Activated CD4-positive, alpha-beta T cell treated with anti-CD3 and anti-CD28 coated beads, Interleukin-2, amount 50 U/mL, for 24 hours (primary cell): Measurements from ENCODE around the gene FUZ.
"Not testable (repeated sequence)": the region's sequence is repeated elsewhere in the genome, so short reads cannot be mapped to it uniquely, and the experiment has no call there.

ENCODE experiments used
- DNase-seq, 2 donors: peaks; one replicate each; pipeline ENCODE4 v3.0.0-alpha.2; 2020; ENCODE audit warnings: low read depth in 1 of 2, low spot score in 1 of 2

Gene FUZ

DNA sequence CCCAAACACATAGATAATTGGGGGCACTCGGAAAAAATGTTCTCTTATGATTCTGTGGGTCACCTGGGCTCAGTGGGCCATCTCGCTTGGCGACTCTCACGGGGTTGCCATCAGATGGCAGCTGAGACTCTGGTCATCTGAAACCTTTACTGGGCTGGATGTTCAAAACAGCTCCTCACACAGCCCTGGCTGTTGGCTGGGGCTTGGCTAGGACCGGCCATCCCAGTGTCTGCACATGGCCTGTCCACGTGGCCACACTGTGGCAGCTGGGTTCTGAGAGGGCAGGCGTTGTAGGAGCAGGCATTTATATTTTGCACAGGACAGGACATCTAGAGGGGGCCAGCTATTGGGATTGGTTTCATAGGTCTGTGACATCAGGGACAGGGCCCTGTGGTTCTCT, 20.5 kb upstream of the FUZ start:
- no peak for DNase-seq

DNA sequence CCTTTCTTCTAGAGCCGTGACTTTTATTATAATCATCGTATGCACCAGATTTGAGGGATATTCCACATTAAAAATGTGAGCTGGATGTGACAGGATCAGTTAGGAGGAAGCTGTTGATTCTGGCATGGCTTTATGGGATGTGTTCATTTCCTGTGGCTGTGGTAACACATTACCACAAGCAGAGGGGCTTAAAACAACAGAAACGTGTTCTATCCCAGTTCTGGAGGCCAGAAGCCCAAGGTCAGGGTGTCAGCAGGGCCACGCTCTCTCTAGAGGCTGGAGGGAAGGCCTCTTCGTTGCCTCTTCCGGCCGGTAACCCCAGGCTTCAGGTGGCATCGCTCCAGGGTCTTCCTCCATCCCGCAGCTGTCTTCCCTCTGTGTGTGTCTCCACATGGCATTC, 19.5 kb upstream of the FUZ start:
- DNase-seq, result no peak

DNA sequence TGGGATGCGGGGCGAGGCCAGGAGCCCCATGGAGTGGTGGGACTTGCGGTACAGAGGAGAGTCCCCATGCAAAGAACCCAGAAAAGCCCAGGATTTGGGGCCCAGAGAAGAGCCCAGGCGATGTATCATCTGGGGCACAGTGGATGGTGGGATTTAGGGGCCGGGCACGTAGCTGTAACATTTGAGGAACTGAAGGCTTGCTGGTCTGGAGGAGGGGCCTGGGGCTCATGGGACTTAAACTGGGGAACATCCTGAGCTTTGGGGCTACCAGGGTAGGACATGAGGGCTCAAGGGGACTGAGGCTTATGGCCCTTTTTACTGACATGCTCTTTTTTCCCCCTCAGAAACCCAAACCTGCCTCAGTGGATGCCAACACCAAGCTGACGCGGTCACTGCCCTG, 18.5 kb upstream of the FUZ start:
- no peak for DNase-seq

DNA sequence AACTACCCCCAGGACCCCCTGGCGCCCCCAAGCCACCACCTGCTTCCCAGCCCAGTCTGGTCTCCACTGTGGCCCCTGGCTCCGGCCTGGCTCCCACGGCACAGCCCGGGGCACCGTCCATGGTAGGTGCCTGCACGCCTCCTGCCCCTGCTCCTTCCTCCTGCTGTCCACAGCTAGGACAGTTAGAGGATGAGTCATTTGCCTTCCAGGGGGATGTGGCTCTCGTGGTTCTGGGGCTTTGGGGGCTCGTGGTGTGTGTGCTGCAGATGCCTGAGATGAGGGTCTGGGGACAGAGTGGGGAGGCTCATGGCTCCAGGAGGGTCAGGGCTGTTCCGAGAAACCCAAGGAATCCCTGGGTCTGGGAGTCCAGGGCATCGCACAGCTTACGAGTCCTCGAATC, 17.7 kb upstream of the FUZ start:
- DNase-seq, result no peak

DNA sequence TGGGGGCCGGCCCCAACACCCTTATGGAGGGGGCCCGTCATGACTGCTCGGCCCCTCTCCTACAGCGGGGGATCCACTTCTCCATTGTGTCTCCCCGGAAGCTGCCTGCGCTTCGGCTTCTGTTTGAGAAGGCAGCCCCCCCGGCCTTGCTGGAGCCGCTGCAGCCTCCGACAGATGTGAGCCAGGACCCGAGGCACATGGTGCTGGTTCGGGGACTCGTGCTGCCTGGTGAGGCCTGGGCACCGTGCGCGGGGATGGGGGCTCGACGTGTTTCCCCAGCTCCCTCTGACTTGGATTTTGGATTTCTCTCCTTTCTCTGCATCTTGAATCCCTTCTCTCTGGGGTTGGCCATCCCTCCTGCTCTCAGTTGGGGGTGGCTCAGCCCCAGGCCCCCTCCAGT, 16.6 kb upstream of the FUZ start:
- DNase-seq, result no peak

DNA sequence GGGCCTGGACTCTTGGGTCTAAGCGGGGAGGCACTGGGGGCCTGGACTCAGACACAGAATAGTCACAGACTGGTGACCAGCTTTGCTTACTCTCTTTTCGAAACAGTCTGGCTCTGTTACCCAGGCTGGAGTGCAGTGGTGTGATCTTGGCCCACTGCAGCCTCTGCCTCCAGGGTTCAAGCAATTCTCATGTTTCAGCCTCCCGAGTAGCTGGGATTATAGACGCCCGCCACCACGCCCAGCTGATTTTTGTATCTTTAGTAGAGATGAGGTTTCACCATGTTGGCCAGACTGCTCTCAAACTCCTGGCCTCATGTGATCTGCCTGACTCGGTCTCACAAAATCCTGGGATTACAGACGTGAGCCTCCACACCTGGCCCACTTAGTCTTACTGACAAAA, 16.1 kb upstream of the FUZ start:
- DNase-seq, result no peak

DNA sequence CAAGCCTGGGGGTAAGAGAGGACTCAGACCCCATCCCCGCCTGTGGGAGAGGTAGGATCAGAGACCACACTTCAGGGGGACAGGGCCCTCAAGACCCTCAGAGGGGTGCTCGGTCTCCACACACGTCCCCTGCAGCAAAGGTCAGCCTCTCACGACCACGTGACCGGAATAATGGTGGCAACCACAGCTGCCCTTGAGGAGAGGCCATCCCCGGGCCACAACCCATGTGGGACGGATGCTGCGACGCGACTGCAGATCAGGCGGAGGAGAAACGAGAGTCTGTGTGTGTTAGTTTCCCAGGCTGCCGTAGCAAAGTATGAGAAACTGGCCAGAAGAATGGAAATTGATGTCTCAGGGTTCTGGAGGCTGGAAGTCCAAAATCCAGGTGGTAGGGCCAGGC, 13.9 kb upstream of the FUZ start:
- DNase-seq, result no peak

DNA sequence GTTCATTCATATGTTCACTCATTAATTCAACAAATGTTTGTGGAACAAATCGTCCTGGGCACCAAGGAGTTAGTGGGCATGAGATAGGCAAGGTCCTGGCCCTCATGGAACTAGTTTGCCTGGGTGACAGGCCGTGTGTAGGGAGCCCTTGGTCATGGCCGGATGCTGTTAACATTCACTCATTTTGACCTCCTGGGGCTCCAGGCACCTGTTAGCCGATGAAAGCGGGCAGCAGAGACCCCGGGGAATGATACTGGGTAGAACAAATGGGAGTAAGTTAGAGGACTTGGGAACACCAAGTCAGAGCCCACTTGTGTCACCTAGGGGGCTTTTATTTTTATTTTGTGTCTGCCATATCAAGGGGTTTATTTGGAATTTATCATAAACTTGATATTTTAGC, 11.6 kb upstream of the FUZ start:
- no peak for DNase-seq

DNA sequence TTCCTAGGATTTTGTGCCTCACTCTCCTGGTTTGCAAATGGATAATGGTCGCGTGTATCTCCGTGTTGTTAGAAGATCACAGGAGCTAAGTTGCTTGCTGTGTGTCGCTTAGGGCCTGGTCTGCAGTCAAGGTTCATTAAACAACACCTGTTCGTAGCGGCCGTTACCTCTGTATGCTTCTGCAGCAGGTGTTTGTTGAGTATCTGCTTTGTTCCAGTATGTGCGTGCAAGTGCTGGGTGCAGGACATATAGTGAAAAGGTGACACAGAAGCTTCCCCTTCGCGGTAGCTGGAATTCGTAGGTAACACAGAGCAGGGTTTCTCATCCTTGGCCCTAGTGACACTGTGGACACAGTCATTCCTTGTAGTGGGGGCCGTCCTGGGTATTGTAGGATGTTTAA, 10.4 kb upstream of the FUZ start:
- no peak for DNase-seq

DNA sequence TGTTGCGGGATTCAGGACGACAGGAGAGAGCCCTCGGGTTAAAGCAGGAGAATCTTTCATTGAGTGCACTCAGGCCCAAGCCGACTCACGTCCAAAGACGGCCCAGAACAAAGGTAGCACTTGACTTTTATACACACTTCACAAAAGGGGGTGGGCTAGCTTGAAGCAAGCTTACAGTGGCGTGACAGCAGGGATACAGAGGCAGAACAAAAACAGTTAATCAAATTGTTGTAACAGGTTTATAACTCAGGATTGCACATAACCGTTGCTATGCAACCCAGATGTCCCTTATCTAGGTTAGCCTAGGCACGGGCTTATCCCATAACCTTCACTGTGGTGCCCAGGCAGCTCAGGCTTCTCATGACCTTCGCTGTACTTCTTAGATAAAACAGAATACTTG, 7.0 kb upstream of the FUZ start:
- DNase-seq, result no peak

DNA sequence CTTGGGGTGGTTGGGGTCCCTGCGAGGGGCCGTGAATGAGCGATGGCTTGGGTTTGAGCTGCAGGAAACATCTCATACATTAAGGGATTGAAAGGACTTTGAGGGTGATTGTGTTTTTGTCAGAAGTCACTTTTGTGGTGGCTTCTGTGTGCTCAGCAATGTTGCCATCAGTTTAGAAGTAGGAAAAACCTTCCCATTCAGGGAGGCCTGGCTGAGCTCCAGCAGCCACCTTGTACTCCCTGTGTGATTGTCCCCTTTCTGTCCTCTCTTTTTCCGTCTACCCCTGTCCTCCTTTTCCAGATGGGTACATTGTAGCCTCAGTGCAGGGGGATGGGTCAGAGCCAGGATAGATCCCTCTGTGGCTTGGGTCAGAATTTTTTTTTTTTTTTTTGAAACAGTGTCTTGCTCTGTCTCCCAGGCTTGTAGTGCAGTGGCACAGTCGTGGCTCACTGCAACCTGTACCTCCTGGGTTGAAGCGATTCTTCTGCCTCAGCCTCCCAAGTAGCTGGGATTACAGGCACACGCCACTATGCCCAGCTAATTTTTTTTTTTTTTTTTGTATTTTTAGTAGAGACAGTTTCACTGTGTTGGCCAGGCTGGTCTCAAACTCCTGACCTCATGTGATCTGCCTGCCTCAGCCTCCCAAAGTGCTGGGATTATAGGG, 6.5 kb upstream of the FUZ start:
- DNase-seq, result not testable (repeated sequence)

DNA sequence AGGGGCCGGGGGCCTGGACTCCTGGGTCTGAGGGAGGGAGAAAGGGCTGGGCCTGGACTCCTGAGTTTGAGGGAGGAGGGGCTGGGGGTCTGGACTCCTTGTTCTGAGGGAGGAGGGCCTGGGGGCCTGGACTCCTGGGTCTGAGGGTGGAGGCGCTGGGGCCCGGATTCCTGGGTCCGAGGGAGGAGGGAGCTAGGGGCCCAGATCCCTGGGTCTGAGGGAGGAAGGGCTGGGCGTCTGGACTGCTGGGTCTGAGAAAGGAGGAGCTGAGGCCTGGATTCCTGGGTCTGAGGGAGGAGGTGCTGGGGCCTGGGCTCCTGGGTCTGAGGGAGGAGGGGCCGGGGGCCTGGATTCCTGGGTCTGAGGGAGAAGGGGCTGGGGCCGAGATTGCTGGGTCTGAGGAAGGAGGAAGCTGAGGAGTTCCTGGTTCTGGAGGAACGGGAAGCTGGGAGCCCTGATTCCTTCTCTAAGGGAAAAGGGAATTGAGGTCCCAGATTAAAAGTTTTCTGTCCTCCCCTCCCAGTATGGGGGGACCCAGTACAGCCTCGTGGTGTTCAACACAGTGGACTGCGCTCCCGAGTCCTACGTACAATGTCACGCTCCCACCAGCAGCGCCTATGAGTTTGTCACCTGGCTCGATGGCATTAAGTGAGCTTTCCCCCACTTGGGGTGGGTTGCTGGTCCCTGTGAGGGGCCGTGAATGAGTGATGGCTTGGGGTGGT, 5.7 kb upstream of the FUZ start:
- no peak for DNase-seq

DNA sequence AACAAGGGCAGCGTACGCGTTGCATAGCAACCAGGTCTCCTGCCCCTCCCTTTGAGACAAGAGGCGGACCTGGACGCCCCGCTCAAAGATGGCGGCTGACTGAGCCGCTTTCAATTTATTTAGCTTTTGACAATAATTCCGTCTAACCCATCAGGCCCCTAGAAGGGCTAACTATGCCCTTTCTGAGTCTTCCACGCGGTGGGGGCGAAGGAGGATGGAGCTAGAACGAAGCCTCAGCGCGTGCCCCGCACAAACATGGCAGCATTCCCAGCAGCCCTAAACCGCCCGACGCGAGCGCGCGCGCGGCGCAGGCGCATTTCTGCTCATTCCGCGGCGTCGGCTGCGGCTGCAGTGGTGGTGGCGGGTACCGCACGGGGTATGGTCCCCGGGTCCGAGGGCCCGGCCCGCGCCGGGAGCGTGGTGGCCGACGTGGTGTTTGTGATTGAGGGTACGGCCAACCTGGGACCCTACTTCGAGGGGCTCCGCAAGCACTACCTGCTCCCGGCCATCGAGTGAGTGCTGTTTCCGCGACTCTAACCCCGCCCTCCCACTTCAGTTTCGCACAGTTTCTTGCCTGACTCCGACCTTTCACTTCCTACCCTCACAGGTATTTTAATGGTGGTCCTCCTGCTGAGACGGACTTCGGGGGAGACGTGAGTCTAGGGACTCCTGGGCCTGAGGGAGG, 5.0 kb upstream of the FUZ start, which contains the start of gene MED25:
Gene MED25 (plus strand): TSS at position 326 of the 685 bp plus-strand sequence. CDS start 53 bp downstream, at position 379.
- peak; percentile 71 to 81 for DNase-seq

DNA sequence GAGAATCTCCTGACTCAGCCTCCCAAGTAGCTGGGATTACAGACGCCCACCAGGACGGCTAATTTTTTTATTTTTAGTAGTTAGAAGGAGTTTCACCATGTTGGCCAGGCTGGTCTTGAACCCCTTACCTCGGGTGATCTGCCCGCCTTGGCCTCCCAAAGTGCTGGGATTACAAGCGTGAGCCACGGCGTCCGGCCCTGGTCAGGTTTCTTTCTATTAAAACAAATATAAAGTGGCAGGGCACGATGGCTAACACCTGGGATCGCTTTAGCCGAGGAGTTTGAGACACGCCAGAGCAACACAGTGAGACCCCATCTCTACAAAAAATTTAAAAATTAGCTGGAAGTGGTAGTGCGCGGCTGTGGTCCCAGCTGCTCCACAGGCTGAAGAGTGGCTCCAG, 3.5 kb upstream of the FUZ start:
- no peak for DNase-seq

DNA sequence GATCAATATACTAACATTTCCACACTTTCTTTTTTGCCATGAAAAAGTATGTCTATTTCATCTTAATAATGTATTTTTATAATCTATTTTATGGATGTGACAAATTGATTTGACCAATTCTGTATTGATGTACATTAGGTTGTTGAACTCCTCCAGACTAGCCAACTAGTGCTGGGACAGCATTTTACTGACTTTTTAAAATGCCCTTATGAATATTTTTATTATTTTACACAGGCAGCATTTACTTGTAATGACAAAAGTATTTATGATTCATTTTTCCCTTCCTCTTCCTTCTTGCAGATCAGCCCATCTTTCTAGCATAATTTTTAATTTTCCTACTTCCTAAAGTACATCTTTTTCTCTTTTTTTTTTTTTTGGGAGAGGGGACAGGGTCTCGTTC, 918 bp upstream of the FUZ start:
- DNase-seq, result no peak

DNA sequence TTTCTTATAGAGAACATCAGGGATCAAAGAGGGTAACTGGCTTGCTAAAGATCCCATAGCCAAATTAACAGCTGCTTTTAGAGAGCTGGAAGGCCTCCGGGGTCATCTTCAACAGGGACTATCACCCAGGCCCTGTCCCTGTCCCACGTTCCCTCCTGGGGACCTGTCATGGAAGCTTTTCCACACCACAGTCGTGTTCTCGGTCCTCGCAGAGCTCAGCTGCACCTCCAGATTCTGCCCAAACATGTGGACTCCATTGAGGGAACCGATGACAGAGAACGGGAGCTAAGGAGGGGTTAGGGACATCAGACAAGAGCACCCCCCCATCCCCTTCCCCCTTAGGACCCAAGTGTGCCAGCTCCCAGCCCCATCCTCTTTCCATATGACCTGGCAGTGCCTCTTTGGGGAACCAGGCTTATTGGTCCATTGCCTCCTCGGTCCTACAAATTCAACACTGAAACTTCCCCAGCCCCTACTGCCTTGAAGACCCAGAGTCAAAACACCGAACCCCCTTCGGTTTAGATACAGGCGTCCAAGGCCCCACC, 568 bp downstream of the FUZ start:
- DNase-seq, result no peak

DNA sequence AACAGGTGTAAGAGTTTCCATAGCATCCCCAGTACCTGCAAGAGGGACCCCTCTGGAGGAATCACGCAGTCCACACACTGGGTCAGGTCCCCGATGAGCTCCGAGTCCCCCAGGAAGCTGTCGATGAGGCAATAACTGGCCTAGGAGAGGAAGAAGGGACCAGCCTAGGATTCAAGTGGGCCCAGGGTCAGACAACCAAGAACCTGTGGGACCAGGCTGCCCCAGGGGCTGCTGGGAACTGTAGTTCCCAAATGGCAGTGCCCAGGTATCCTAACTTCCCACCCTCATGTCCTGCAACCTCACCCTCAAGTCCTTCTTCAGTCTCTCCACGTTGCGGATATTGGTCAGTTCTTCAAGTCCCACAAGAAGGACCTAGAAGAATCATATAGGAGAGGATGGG, 1.8 kb downstream of the FUZ start:
- DNase-seq, result no peak

DNA sequence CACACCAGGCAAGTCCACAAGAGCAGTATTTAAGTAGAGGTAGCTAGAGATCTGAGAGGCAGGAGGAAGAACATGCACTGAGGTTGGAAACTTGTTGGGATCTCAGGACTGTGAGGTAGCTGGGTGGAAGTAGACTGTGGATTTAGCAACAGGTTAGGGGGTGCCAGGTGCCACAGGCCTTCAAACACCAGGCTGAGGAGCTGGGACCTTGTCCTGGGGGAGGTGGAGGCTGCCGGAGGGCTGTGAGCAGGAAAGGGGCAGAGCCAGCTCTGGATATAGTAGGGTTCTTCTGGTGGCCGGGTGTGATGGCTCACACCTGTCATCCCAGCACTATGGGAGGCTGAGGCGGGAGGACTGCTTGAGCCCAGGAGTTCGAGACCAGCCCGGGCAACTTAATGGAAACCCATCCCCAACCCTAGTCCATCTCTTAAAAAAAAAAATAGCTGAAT, 3.1 kb downstream of the FUZ start:
- DNase-seq, result no peak

DNA sequence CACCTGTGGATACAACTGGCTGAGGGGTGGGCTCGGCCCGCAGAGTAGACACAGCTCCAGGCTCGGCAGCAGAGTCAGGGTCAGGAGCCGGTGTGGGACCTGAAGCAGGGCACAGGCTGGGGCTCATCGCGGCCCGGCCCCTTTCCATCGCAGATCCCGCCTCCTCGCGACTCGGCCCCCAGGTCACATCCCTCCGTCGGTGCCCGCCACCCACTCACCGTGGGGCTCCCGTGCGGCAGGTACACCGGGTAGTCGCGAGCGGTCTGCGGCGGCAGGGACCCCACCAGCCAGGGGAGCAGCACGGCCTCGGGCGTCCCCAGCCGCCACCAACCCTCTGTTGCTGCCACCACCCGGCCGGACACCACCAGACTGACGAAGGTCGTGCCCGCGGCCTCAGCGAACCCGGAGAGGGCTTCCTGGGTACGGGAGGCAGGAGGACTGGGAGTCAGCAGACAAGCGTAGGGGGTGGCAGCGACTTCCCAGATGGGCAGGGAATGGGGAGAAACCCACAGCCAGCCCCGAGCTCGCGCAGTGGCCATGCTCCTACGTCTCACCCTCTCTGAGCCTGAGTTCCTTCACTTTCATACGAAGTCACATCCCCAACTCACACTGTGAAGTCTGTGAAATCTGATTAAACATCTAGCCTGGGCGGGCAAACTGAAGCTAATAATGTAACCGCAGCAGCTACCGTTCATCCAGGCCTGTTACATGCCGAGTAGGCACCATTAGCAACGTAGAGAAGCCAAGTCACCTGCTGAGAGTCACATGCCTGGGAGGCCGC, 3.7 kb downstream of the FUZ start:
- DNase-seq, result peak; percentile 16 to 24

DNA sequence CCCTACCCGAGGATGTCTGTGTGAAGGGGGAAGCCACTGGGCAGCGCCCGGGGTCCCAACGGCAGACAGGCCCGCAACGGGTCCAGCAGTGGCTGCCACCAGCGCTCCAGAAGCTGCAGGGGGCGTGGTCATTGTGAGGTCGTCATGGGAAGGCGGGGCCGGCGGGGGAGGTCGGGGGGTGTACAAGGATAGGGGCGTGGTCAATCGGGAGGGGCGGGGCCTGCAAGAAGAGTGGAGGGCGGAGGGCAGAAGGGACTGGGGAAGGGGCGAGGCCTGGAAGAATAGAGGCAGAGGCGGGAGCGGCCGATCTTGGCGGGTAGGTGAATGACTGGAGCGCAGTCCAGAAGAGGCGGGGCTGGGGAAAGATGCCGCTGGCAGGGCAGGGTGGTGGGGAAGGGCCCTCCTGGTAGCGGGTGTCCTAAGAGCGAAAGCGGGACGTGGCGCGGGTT, 4.4 kb downstream of the FUZ start:
- peak; percentile 67 to 78 for DNase-seq
